Measurements from ENCODE around the gene ZNRF2. TPM values are rescaled to one million over a fixed set of nuclear protein-coding genes. Genes with fewer than 3 reads are reported as not detected.
"Not testable (repeated sequence)": the region's sequence is repeated elsewhere in the genome, so short reads cannot be mapped to it uniquely, and the experiment has no call there.

Gene ZNRF2
- total RNA-seq, 1 donor from 2014 or later = 37.7 TPM

DNA sequence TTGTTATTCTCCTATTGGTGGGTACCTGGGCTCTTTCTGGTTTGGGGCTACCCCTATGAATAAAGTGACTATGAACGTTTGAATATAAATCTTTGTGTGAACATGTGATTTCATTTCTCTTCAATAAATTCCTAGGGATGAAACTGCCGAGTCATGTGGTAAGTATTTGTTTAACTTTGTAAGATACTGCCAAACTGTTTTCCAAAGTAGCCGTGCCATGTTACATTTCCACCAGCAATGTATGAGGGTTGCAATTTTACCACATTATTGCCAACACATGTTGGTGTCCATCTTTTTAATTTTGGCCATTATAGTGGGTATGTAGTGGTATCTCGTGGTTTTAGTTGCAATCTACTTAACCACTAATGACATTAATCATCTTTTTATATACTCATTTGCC, 94.7 kb downstream of the ZNRF2 start:
- Histone ChIP-seq H3K79me2 (ENCODE audit: low read depth) (no peaks in the 10 kb centered on the region), H3K4me3 (no peak overlapping the region), H3K27ac (no peak overlapping the region), H3F3A (ENCODE audit: low read depth) (no peaks in the 10 kb centered on the region), H3K36me3 (peaks cover 3% of the 10 kb centered on the region), H3K27me3 (no peaks in the 10 kb centered on the region), H3K4me2 (no peak overlapping the region), H4K20me1 (ENCODE audit: low read depth) (no peaks in the 10 kb centered on the region), H3K9ac (no peak overlapping the region), H3K9me3 (ENCODE audit: low read depth) (peaks cover 6% of the 10 kb centered on the region), H3K4me1 (no peaks in the 10 kb centered on the region), H2AFZ (replicated peaks) (no peak overlapping the region)
- Mint-ChIP-seq H3K36me3 (no peaks in the 10 kb centered on the region), H3K9me3 (peaks cover 12% of the 10 kb centered on the region), H3K4me3 (no peak overlapping the region), H3K4me1 (no peaks in the 10 kb centered on the region), H3K27me3 (ENCODE audit: insufficient read depth, low read depth) (no peaks in the 10 kb centered on the region), H3K27ac (no peak overlapping the region)
- TF ChIP-seq EZH2 (IDR thresholded peaks at IDR 0.05) (no peak), EZH2phosphoT487 (IDR thresholded peaks at IDR 0.05) (no peak)
- TF ChIP-seq, protein P1, sequence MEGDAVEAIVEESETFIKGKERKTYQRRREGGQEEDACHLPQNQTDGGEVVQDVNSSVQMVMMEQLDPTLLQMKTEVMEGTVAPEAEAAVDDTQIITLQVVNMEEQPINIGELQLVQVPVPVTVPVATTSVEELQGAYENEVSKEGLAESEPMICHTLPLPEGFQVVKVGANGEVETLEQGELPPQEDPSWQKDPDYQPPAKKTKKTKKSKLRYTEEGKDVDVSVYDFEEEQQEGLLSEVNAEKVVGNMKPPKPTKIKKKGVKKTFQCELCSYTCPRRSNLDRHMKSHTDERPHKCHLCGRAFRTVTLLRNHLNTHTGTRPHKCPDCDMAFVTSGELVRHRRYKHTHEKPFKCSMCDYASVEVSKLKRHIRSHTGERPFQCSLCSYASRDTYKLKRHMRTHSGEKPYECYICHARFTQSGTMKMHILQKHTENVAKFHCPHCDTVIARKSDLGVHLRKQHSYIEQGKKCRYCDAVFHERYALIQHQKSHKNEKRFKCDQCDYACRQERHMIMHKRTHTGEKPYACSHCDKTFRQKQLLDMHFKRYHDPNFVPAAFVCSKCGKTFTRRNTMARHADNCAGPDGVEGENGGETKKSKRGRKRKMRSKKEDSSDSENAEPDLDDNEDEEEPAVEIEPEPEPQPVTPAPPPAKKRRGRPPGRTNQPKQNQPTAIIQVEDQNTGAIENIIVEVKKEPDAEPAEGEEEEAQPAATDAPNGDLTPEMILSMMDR (IDR thresholded peaks at IDR 0.05) = no peak
- DNase-seq (ENCODE audit: low spot score) = no peak

DNA sequence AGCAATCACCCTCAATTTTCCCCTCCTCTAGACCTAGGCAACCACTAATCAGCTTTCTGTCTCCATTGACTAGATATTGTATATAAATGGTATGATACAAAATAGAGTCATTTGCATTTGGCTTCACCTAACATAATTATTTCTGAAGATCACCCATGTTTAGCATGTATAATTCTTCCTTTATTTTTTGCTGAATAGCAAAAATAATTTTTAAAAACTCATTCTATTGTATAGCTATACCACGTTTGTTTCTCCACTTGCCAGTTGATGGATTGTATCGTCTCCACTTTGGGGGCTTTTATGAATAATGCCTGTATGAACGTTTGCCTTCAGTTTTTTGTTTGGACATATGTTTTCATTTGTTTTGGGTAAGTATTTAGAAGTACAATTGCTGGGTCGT, 95.3 kb downstream of the ZNRF2 start:
- no peak for DNase-seq (ENCODE audit: low spot score)
- Mint-ChIP-seq H3K27ac (no peak overlapping the region), H3K4me1 (no peaks in the 10 kb centered on the region), H3K27me3 (ENCODE audit: insufficient read depth, low read depth) (no peaks in the 10 kb centered on the region), H3K36me3 (no peaks in the 10 kb centered on the region), H3K9me3 (peaks cover 12% of the 10 kb centered on the region), H3K4me3 (no peak overlapping the region)
- Histone ChIP-seq H3K9ac (no peak overlapping the region), H3K4me1 (no peaks in the 10 kb centered on the region), H3K9me3 (ENCODE audit: low read depth) (peaks cover 6% of the 10 kb centered on the region), H3K4me3 (no peak overlapping the region), H3K27ac (no peak overlapping the region), H3K79me2 (ENCODE audit: low read depth) (no peaks in the 10 kb centered on the region), H3F3A (ENCODE audit: low read depth) (no peaks in the 10 kb centered on the region), H3K27me3 (no peaks in the 10 kb centered on the region), H3K4me2 (no peak overlapping the region), H4K20me1 (ENCODE audit: low read depth) (no peaks in the 10 kb centered on the region), H2AFZ (replicated peaks) (no peak overlapping the region), H3K36me3 (peaks cover 3% of the 10 kb centered on the region)
- TF ChIP-seq, protein P1 (IDR thresholded peaks at IDR 0.05) = no peak
- TF ChIP-seq EZH2phosphoT487 (IDR thresholded peaks at IDR 0.05) = no peak
- TF ChIP-seq EZH2 (IDR thresholded peaks at IDR 0.05) = no peak

DNA sequence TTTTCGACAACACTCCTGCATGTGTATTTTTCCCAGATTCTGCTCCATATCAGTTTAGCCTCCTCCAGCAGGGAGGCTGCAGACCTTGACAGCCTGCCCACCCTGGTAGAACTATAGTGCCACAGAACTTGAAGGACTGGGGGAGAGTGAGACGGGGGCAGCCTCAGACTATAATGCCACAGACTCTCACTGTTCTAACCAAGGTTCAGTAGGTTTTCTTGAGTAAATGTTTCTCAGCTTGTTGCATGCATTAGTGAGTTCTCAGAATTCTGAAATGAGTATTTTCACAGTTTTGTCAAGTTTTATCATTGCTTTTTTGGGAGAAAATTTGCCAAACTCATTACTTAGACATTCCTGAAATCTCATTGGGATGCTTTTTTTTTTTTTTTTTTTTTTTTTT, 95.9 kb downstream of the ZNRF2 start:
- no peak overlapping the region for H3K9ac ChIP-seq
- H3K4me1 ChIP-seq = no peaks in the 10 kb centered on the region
- H3F3A ChIP-seq (ENCODE audit: low read depth) = no peaks in the 10 kb centered on the region
- H4K20me1 ChIP-seq (ENCODE audit: low read depth) = no peaks in the 10 kb centered on the region
- H3K36me3 ChIP-seq = peaks cover 3% of the 10 kb centered on the region
- no peaks in the 10 kb centered on the region for H3K27me3 ChIP-seq
- Mint-ChIP-seq H3K27ac (no peak overlapping the region), H3K36me3 (no peaks in the 10 kb centered on the region), H3K4me1 (no peaks in the 10 kb centered on the region), H3K27me3 (ENCODE audit: insufficient read depth, low read depth) (no peaks in the 10 kb centered on the region), H3K9me3 (peaks cover 12% of the 10 kb centered on the region), H3K4me3 (no peak overlapping the region)
- no peak overlapping the region for H3K4me3 ChIP-seq
- H3K4me2 ChIP-seq = no peak overlapping the region
- H3K79me2 ChIP-seq (ENCODE audit: low read depth) = no peaks in the 10 kb centered on the region
- no peak overlapping the region for H3K27ac ChIP-seq
- DNase-seq (ENCODE audit: low spot score) = no peak
- no peak overlapping the region for H2AFZ ChIP-seq (replicated peaks)
- TF ChIP-seq EZH2 (IDR thresholded peaks at IDR 0.05) = no peak
- no peak for TF ChIP-seq EZH2phosphoT487 (IDR thresholded peaks at IDR 0.05)
- TF ChIP-seq, protein P1 (IDR thresholded peaks at IDR 0.05) = no peak
- H3K9me3 ChIP-seq (ENCODE audit: low read depth) = peaks cover 6% of the 10 kb centered on the region

DNA sequence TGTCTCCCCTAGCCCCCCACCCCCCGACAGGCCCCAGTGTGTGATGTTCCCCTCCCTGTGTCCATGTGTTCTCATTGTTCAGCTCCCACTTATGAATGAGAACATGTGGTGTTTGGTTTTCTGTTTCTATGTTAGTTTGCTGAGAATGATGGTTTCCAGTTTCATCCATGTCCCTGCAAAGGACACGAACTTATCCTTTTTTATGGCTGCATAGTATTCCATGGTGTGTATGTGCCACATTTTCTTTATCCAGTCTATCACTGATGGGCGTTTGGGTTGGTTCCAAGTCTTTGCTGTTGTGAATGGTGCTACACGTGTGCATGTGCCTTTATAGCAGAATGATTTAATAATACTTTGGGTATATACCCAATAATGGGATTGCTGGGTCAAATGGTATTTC, 96.4 kb downstream of the ZNRF2 start:
- H3K79me2 ChIP-seq (ENCODE audit: low read depth) = not testable (repeated sequence)

More for the DNA sequence above, 96.4 kb downstream of the ZNRF2 start:
- H2AFZ ChIP-seq (replicated peaks); H3K9me3 ChIP-seq (ENCODE audit: low read depth); H4K20me1 ChIP-seq (ENCODE audit: low read depth); H3K27me3 Mint-ChIP-seq (ENCODE audit: insufficient read depth, low read depth); H3K27me3 ChIP-seq; H3K4me3 ChIP-seq; H3F3A ChIP-seq (ENCODE audit: low read depth); H3K36me3 Mint-ChIP-seq; H3K9ac ChIP-seq; H3K36me3 ChIP-seq; H3K4me1 ChIP-seq; H3K27ac ChIP-seq; H3K4me2 ChIP-seq; DNase-seq (ENCODE audit: low spot score); H3K4me1 Mint-ChIP-seq; H3K4me3 Mint-ChIP-seq; H3K27ac Mint-ChIP-seq: not testable (repeated sequence)
- H3K9me3 Mint-ChIP-seq = peaks cover 12% of the 10 kb centered on the region

All from neural progenitor cell (in vitro differentiated cells).